Left renal pelvis (tissue), 4 donors: ENCODE results near the gene EPG5. TPM values are rescaled to one million over a fixed set of nuclear protein-coding genes. Genes with fewer than 3 reads are reported as not detected.
"Not testable (repeated sequence)": the region's sequence is repeated elsewhere in the genome, so short reads cannot be mapped to it uniquely, and the experiment has no call there.

ENCODE experiments used
- DNase-seq, 4 donors: peaks; one replicate each; pipeline ENCODE4 v3.0.0-alpha.2; 2013; ENCODE audit warnings: low read depth in 4 of 4, low spot score in 3 of 4
- polyA plus RNA-seq, 4 donors: library from polyadenylated mRNA; unstranded; fragments of 120-200 nt; gene quantifications; one replicate each; pipeline ENCODE4 v1.2.1, GENCODE V29; 2013; ENCODE audit not compliant: insufficient read length in 4 of 4

Gene EPG5, protein sequence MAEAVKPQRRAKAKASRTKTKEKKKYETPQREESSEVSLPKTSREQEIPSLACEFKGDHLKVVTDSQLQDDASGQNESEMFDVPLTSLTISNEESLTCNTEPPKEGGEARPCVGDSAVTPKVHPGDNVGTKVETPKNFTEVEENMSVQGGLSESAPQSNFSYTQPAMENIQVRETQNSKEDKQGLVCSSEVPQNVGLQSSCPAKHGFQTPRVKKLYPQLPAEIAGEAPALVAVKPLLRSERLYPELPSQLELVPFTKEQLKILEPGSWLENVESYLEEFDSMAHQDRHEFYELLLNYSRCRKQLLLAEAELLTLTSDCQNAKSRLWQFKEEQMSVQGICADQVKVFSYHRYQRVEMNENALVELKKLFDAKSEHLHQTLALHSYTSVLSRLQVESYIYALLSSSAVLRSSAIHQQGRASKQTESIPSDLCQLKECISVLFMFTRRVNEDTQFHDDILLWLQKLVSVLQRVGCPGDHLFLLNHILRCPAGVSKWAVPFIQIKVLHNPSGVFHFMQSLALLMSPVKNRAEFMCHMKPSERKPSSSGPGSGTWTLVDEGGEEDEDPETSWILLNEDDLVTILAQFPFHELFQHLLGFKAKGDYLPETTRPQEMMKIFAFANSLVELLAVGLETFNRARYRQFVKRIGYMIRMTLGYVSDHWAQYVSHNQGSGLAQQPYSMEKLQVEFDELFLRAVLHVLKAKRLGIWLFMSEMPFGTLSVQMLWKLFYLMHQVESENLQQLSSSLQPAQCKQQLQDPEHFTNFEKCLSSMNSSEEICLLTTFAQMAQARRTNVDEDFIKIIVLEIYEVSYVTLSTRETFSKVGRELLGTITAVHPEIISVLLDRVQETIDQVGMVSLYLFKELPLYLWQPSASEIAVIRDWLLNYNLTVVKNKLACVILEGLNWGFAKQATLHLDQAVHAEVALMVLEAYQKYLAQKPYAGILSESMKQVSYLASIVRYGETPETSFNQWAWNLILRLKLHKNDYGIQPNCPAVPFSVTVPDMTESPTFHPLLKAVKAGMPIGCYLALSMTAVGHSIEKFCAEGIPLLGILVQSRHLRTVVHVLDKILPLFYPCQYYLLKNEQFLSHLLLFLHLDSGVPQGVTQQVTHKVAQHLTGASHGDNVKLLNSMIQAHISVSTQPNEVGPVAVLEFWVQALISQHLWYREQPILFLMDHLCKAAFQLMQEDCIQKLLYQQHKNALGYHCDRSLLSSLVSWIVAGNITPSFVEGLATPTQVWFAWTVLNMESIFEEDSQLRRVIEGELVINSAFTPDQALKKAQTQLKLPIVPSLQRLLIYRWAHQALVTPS (N-terminal part only)
- polyA plus RNA-seq: 10 to 100 TPM; 18.3 to 33.2 (median 19.7) TPM

DNA sequence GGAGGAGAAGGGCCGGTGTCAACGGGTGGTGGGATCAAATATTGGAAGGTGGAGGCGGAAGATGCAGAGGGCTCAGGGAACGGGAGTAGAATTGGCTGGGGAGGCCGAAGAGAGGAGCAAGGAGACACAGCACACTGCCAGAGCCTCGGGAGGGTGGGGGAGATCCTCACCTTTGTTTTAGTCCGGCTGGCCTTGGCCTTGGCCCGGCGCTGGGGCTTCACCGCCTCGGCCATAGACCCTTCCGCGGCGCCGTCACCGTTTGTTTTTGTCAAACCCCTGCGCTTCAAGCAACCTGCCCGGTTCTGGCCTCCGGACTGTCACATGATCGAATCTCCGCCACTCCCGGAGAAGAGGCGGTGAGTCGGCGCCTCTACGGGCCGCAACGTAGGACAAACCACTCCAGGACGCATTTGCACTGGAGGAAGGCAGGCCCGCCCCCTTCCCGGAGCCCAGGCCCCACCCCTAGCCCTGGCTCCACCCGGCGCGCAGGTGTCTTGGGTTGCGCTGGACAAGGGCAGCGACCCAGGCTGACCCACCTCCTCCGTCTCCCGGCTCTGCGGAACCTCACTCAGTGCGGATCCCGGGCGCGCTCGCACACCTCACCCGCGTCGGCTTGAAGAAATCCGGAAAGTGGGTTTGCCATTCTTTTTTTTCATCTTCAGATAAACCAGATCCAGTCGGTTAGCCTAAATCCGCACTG is at the start of gene EPG5:
TSS of gene EPG5 (minus strand) at position 323 of the 700 bp plus-strand sequence. CDS start at position 233, 90 bp downstream.
- DNase-seq: peak; percentile 84 to 94 (median 88)

DNA sequence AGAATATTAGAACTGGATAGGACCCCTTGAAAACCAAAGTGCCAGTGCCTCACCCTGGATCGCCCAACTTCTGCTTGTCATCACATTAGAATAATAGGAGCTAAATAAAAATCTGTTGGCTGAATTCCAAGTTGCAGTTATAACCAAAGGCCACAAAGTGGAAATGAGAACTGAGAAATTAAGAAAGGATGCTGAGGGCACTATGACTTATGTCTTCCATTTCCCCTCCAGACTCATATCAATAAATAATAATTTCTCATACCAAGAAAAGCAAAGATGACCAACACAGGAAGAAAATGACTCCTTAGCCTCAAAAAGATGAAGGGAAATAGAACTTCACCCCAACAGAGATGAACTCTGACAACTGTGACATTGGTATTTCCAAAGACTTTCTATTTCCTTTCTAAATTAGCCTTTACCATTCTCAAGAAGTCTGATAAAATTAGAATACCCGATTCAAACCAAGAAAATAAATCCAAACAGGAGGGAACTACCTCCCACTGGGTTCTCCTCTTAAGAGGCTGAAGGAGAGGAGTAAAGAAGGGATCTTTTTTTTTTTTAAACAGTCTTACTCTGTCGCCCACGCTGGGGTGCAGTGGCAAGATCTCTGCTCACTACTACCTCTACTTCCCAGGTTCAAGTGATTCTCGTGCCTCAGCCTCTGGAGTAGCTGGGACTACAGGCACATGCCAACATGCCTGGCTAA is 46.5 kb upstream of the EPG5 start:
- no peak for DNase-seq

DNA sequence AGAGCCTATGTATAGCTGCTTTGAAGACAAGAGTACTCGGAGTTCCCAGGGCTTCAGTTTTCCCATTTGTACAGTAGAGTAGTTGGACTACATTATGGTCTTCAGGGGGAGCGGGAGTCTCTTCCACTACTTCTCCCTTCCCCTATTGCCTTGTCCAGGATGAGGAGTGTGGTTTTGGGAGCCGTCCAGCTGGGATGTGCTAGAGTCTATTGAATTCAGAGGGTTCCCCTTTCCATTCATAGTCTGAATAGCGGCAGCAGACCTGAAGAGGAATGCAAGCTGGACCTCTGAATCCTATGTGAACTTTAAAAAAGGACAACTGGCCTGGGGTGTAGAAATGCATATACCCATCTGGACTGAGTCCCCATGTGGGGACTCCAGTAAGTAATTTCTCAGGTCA is 43.5 kb upstream of the EPG5 start:
- DNase-seq: no peak

DNA sequence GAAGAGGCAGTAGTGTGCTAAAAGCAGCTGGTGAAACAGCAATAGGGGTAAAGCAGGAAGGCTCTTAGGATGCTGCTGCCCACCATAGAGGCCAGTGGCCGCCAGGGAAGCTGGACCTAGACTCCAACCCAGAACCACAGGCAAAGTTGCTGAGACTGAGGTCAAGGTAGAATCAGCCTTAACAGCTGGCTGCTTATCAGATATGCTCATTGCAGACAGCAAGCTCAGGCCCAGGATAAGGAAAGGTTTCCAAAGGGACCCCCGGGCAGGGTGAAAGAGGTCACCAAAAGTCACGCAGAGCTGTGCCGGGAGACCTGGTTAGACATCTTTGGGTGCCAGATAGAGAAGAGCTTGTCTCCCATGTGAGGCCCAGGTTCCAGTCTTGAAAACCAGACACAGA is 42.9 kb upstream of the EPG5 start:
- DNase-seq: no peak

DNA sequence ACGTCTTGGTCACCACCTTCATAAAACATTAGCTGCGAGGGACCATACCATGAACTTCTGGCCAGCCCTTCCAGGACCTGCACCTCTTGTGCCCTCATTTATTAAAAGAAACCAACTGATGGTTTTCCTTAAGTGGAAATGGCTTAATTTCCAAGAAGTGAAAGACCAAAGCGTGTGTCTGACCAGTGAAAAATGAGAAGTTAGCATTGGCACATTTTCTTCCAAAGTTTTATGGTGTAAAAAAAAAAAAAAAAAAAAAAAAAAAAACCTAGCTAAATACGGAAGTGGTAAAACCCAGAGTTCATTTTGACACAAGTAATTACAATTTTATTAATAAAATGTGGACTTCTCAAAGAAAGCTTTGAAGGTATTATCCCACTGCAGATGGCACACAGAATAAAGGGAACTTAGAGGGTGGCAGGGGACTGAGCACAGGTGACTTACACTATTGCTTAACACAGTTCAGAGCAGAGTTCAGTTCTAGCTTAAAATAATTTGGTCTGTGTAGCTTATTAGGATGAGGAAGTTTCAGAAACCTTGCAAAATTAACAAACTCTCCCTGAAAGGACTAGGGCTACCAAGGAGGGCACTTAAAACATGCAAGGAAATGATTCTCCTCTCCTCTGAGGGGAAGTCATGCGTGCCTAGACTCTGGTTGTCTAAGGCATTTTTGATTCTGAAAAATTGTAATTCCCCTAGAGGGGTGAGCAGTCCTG is 42.2 kb upstream of the EPG5 start:
- DNase-seq: no peak

DNA sequence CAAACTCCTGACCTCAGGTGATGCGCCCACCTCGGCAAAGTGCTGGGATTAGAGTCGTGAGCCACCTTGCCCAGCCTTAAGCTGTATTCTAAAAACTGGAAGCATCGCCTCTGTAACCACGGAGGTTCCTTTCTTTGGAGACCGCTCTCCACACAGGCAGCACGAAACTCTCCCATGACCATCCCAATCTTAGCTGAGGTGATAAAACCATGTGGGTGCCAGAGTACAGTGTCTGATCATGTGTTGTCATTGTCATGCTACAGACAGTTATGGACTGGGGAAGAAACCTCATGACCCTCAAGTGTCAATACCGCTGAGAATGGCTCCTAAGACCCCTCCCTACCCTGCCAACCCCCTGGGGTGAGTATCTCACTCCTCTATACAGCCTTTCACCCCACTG is 41.4 kb upstream of the EPG5 start:
- no peak for DNase-seq

DNA sequence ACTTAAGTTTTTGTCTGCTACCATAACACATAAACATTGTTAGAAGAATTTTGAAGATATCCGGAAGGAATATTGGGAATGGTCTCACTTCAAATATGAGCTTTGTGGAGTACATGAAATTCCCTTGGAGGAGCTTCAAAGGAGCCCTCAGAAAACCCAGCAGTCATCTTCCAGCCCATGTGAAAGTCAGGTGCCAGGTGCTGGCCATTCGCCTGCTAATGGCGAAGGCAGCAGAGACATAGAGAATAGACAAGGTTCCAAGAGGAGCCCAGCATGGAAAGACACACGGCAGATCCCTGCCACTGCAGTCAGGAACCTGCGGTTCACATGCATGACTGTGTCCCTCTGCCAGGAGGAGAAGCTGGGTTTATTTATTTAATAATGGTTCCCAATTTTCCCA is 40.0 kb upstream of the EPG5 start:
- DNase-seq: no peak

DNA sequence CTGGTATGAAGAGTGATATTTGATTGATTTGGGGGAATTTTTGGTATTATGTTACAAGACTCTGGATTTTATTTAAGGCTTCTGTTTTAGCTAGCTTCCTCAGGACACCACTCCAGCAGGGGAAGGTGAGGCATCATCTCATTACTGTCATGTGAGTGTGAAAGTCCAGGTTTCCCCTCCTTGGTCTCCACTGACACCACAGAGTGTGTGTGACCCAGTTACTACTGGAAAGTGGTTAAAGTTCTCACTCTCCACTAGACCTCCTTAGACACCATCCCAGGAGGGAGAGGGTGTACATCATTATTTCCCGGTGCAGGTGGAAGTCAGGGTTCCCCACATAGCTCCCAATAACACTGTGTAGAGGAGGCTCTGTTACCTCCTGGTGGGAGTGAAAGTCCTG is 35.8 kb upstream of the EPG5 start:
- DNase-seq: no peak

DNA sequence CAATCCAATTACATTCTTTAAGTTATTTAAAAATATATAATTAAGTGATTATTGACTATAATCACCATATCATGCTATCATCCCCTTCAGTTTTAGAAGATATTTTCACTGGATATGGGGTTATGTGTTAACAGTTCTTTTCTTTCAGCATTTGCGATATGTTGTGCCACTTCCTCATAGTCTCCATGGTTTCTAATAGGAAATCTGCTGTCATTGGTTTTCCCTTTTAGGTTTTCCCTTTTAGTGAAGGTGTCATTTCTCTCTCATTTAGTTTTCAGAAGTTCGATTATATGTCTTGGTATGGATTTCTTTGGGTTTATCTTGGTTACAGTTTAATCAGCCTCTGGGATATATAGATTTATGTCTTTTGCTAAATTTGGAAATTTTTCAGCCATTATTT is 34.8 kb upstream of the EPG5 start:
- no peak for DNase-seq

DNA sequence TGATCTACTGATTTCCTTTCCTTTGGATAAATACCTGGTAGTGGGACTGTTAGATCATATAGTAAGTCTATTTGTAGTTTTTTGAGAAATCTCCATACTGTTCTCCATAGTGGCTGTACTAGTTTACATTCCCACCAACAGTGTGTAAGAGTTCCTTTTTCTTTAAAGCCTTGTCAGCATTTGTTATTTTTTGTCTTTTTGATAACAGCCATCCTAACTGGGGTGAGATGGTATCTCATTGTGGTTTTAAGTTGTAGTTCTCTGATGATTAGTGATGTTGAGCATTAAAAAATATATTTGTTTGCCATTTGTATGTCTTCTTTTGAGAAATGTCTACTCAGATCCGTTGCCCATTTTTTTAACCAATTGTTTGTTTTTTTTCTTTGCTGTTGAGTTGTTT is 33.9 kb upstream of the EPG5 start:
- DNase-seq: no peak

DNA sequence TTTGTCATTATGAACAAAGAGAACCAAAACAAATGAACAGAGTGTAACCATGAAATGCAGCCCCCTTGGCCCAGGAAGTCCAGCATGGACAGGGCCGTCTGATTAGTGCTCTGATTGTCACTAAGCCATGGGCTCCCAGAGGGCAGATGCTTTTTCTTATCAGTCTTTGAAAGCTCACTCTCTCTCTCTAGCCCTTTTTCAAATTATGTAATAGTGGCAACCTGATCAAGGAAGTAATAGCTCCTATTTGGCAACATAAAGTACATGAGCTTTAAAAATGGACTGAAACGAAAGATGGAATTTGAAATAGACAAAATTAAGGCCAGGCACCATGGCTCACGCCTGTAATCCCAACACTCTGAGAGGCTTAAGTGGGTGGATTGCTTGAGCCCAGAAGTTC is 32.4 kb upstream of the EPG5 start:
- DNase-seq: no peak

DNA sequence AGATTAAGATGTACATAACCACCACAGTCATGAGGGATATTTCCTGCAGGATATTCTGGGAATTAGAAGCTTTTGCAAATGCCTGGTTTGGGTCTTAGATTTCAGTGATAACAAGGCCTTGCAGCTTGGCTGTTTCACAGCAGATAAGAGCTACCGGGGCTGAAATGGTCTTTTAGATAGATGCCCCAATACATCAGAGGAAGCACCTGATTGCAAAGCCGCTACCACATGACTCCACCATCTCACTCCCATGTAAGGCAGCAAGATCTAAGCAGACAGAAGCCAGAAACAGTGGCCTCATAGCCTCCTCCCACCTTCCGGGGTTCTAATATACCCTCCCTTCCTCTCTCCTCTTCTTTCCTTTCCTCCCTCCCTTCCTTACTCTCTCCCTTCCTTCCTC is 31.1 kb upstream of the EPG5 start:
- DNase-seq: no peak

DNA sequence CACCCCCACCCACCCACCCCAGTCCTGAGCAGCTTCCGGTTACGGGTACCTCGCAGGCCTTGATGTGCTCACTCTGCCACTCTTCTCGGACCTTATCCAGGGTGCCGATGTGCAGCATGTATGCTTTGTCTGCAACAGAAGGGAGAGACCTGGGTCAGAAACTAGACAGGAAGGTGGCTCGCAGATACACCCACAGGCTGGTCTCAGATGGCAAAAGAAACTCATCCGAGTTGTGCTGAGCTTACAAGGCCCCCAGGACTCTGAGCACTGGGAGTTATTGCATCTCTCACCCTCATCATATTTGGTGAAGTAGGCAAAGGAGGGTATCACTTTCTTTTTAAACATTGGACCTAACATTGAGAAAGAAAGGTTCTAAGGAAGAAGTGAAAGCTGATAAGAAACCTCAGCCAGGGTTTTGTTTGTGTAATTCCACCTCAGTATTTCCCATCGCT is 30.6 kb upstream of the EPG5 start:
- DNase-seq: no peak

DNA sequence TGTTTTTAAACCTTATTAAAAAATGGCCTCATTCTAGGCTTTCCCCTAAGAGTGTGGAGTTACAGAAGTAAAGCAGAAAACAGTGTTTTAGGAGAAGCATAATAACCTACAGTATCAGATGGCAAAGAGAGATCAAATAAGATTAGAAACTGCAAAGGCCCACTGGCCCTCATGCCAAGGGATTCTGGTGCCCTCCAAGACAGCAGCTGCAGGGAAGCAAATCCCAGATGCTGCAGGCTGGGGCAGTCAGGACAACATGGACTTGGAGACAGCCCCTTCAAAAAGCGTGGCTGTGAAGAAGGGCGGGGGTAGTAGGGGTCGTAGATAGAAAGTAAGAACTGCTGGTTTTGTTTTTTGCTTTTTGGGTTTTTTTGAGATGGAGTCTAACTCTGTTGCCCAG is 28.3 kb upstream of the EPG5 start:
- no peak for DNase-seq

DNA sequence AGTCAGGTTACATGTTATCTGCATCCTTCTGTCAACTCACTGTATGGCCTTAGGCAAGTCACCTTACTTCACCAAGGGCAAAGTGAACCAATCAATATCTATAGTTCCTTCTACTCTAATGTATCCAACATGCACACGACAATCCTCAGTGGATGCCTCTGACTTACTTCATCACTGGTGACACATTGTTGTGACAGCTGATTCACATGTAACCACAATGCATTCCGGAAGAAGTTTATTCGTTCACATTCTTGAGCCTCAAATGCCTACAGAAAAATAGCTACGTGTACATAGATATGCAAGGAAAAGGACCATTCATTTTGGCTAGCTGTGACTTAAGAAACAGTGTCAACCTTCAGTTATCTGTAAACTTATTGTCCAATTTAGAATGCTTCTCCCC is 26.3 kb upstream of the EPG5 start:
- no peak for DNase-seq

DNA sequence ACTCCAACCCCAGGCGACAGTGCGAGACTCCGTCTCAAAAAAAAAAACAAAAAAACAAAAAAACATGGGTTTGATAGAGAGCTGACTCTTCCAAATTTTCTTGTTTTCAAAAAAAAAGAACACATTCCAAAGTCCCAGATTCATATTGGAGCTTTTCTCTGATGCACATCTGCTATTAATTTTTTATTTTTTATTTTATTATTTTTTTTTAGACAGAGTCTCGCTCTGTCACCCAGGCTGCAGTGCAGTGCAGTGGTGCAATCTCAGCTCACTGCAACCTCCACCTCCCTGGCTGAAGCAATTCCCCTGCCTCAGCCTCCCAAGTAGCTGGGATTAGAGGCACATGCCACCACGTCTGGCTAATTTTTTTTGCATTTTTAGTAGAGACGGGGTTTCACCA is 25.4 kb upstream of the EPG5 start:
- DNase-seq: not testable (repeated sequence)

DNA sequence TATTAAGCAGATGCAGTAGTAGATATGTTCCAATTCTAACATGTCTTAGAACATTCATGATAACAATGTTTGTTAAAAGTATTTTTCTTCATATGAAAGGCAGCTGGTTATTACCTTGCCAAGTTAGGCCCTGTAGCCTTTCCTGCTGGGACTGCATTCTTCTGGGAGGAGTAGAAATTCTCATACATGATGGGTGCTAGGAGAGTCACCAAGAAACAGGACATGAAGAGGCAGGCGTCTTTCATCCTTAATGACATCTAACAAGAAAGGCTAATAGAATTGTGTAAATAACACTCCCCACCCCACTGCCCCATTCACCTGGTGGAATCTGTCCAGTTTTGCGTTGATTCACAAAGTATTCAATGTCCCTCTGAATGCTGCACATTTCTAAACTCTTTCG is 24.7 kb upstream of the EPG5 start:
- no peak for DNase-seq

DNA sequence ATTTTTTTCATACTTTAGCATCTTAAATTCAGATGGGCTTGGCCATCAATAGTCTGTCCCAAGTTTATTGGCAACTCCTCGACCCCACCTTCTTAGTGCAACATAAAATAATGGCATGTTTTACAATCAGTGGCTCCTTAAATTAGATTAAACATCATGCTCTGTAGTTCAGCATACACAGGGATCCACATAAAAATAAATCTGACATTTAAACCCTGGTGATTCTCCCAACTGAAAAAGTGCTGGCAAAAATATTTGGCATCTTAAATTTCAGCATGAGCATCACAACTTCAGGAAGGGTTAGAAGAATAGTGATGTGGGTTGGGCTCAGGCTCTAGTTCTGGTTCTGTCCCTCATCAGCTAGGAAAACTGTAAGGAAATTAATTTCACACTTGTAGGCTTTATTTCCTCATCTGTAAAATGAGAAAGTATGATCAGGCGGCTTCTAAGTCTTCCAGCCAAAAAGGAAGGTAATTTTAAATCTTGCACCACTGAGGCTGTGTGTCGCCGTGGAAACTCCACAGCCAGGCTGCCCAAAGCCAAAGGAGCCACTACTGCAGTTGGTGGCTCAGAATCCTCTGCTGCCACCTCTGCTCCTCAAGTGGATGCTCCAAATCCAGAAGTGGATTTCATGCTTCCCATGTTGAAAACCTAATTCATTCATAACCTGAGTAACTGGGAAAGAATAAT is 17.6 kb upstream of the EPG5 start:
- no peak for DNase-seq
